ENCODE results near the gene CHAF1B.

CHAF1B gene

DNA sequence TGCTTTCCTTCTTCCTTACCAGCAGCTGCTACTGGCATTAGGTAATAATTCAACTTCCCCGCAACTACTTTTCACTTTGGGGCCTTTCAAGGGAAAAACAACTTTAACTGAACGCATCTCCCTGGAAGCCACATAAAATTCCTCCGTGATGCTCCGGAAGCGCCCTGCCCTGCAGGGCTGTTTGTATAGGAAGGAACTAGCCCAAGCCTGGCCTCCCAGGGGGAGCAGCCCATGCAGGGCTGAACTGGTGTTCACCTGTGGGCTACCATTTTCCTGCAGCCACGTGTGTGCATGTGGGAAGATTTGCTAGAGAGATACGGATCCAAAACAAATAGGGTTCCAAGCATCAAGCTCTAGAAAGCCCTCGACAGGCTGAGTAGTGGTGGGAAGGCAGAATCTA, 80.3 kb downstream of the CHAF1B start:
- no peak for DNase-seq

DNA sequence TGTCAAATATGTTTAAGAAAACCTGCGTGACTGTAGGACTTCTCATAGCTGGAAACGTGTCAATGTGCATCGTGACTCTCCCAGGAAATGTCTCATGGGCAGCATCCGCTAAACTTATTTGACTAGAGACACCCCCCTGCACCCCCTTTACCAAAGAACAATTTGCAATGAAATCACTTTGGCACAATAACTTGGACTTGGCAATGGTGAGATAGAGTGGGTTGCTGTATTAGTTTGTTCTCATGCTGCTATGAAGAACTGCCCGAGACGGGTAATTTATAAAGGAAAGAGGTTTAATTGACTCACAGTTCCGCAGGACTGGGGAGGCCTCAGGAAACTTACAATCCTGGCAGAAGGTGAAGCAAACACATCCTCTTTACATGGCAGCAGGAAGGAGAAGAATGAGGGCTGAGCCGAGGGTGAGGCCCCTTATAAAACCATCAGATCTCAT, 80.9 kb downstream of the CHAF1B start:
- DNase-seq = no peak
